Fibroblast of lung (primary cell): ENCODE measurements around the gene NIT2. TPM values are rescaled to one million over a fixed set of nuclear protein-coding genes. Genes with fewer than 3 reads are reported as not detected.

ENCODE experiments used
- DNase-seq, 2 donors: peaks; one replicate each; pipeline versions ENCODE4 v3.0.0 to v3.0.0-alpha.2; 2010; ENCODE audit warnings: low read depth in 2 of 2
- H2AFZ ChIP-seq: 2 replicates; pipeline ENCODE4 v1.5.1; 2012; ENCODE audit warnings: low read length, control low read depth, inconsistent platforms
- H3K27ac ChIP-seq: 2 replicates; pipeline ENCODE4 v1.5.1; 2011; ENCODE audit warnings: low read length, control low read depth; ENCODE audit not compliant: insufficient read depth
- H3K27me3 ChIP-seq: 2 replicates; pipeline ENCODE4 v1.5.1; 2011; ENCODE audit warnings: mild to moderate bottlenecking, low read length; ENCODE audit not compliant: control insufficient read depth, insufficient read depth
- H3K36me3 ChIP-seq: 2 replicates; pipeline ENCODE4 v1.5.1; 2011; ENCODE audit warnings: low read length; ENCODE audit not compliant: control insufficient read depth, insufficient read depth
- H3K4me1 ChIP-seq: 2 replicates; pipeline ENCODE4 v1.5.1; 2011; ENCODE audit warnings: low read length; ENCODE audit not compliant: control insufficient read depth, insufficient read depth; ENCODE audit errors: extremely low read depth
- H3K4me2 ChIP-seq: 2 replicates; pipeline ENCODE4 v1.5.1; 2011; ENCODE audit warnings: low read length, control low read depth; ENCODE audit not compliant: insufficient read depth; ENCODE audit errors: extremely low read depth
- H3K4me3 ChIP-seq, 4 experiments: fragments of 200-600 bp in 1 of 4; sonication (generic) in 1 of 4; replicated peaks in 1 of 4; 2 replicates each; pipeline ENCODE4 v1.5.1; 2011 to 2016; ENCODE audit warnings: low read length in 4 of 4, low read depth in 3 of 4, mild to moderate bottlenecking in 3 of 4, control low read depth in 2 of 4, inconsistent platforms in 1 of 4, mixed read lengths in 1 of 4; ENCODE audit not compliant: insufficient read depth in 1 of 4; ENCODE audit errors: control extremely low read depth in 1 of 4
- H3K79me2 ChIP-seq: 2 replicates; pipeline ENCODE4 v1.5.1; 2012; ENCODE audit warnings: mild to moderate bottlenecking, low read length, inconsistent platforms; ENCODE audit not compliant: control insufficient read depth, insufficient read depth
- H3K9ac ChIP-seq: 2 replicates; pipeline ENCODE4 v1.5.1; 2011; ENCODE audit warnings: mild to moderate bottlenecking, low read length, control low read depth; ENCODE audit not compliant: insufficient read depth
- H3K9me3 ChIP-seq: 2 replicates; pipeline ENCODE4 v1.5.1; 2012; ENCODE audit warnings: low read depth, low read length; ENCODE audit not compliant: control insufficient read depth, insufficient read depth
- H4K20me1 ChIP-seq: 2 replicates; pipeline ENCODE4 v1.5.1; 2011; ENCODE audit warnings: low read length; ENCODE audit not compliant: control insufficient read depth, insufficient read depth; ENCODE audit errors: extremely low read depth
- CTCF ChIP-seq, 2 donors: IDR thresholded peaks in 1 of 2; conservative IDR thresholded peaks in 1 of 2; 1 replicate in 1 of 2; 2 replicates in 1 of 2; pipeline ENCODE4 v1.5.1; 2011 to 2012; ENCODE audit warnings: low read length in 2 of 2, control low read depth in 1 of 2, inconsistent platforms in 1 of 2, low read depth in 1 of 2, mild to moderate bottlenecking in 1 of 2
- EZH2 ChIP-seq: IDR thresholded peaks from 2 replicates; pipeline ENCODE4 v1.5.1; 2012; ENCODE audit warnings: low read length, control low read depth, mild to moderate bottlenecking; ENCODE audit errors: missing control alignments
- polyA plus RNA-seq, 2 donors: library from polyadenylated mRNA; depleted of rRNA in 1 of 2; stranded (reverse) in 1 of 2; unstranded in 1 of 2; fragments of >200 nt; gene quantifications; 2 replicates each; pipeline ENCODE4 v1.2.1, GENCODE V29; 2011 to 2012; ENCODE audit warnings: missing spikeins in 1 of 2
- total RNA-seq: library from RNA; depleted of rRNA; stranded (reverse); fragments of >200 nt; gene quantifications from 2 replicates; pipeline ENCODE4 v1.2.1, GENCODE V29; 2014

The NIT2 gene
- total and polyA plus RNA-seq, 2 donors (not counting 1 experiment from before 2014, with no cell fraction given): 13.4 to 53.8 TPM

GRCh38 chr3:100366424-100366823 is 31.9 kb downstream of the NIT2 start:
- Histone ChIP-seq H3K4me2 (no peak overlapping the region), H3K4me1 (no peaks in the 10 kb centered on the region), H3K79me2 (no peaks in the 10 kb centered on the region), H3K9me3 (no peaks in the 10 kb centered on the region), H3K4me3 (no peak overlapping the region), H3K27me3 (no peaks in the 10 kb centered on the region), H3K9ac (no peak overlapping the region), H3K36me3 (peaks cover 8% of the 10 kb centered on the region), H3K27ac (no peak overlapping the region), H2AFZ (no peak overlapping the region), H4K20me1 (no peaks in the 10 kb centered on the region)
- TF ChIP-seq EZH2 (no peak), CTCF (conservative IDR thresholded peaks at IDR 0.05 in 1 of 2, IDR thresholded peaks at IDR 0.05 in 1 of 2; ENCODE audit: low read depth in 1 of 2, low read length in 2 of 2) (no peak)
- DNase-seq: no peak

GRCh38 chr3:100368441-100368840 is 33.9 kb downstream of the NIT2 start:
- TF ChIP-seq EZH2: no peak
- no peak for TF ChIP-seq CTCF (conservative IDR thresholded peaks at IDR 0.05 in 1 of 2, IDR thresholded peaks at IDR 0.05 in 1 of 2; ENCODE audit: low read depth in 1 of 2, low read length in 2 of 2)
- peaks cover 15% of the 10 kb centered on the region for H3K36me3 ChIP-seq

GRCh38 chr3:100370756-100371155 is 36.2 kb downstream of the NIT2 start:
- Histone ChIP-seq H3K4me1 (no peaks in the 10 kb centered on the region), H3K4me3 (no peak overlapping the region), H3K9ac (no peak overlapping the region), H3K27ac (no peak overlapping the region), H3K9me3 (no peaks in the 10 kb centered on the region), H3K79me2 (no peaks in the 10 kb centered on the region), H4K20me1 (no peaks in the 10 kb centered on the region), H3K4me2 (no peak overlapping the region), H3K27me3 (no peaks in the 10 kb centered on the region), H3K36me3 (peaks cover 11% of the 10 kb centered on the region), H2AFZ (no peak overlapping the region)
- no peak for DNase-seq
- TF ChIP-seq CTCF (conservative IDR thresholded peaks at IDR 0.05 in 1 of 2, IDR thresholded peaks at IDR 0.05 in 1 of 2; ENCODE audit: low read depth in 1 of 2, low read length in 2 of 2) (no peak), EZH2 (no peak)

More at GRCh38 chr3:100368441-100368840, 33.9 kb downstream of the NIT2 start:
- Histone ChIP-seq H3K27ac (no peak overlapping the region), H4K20me1 (no peaks in the 10 kb centered on the region), H3K27me3 (no peaks in the 10 kb centered on the region), H3K79me2 (no peaks in the 10 kb centered on the region), H3K9ac (no peak overlapping the region), H3K9me3 (no peaks in the 10 kb centered on the region), H3K4me3 (no peak overlapping the region), H2AFZ (no peak overlapping the region), H3K4me2 (no peak overlapping the region), H3K4me1 (no peaks in the 10 kb centered on the region)
- peak in 1 of 2 donors; percentile 22 for DNase-seq
